GM23338 (cell line): ENCODE results near the gene PSD. TPM values are rescaled to one million over a fixed set of nuclear protein-coding genes. Genes with fewer than 3 reads are reported as not detected.

Experiments
- ATAC-seq: fragments of 200-7000 bp; cut with Tn5 transposase; 3 replicates; pipeline ENCODE4 v1.9.1; 2020
- DNase-seq: peaks from one replicate; pipeline ENCODE4 v3.0.0-alpha.2; 2015; ENCODE audit warnings: low spot score
- H2AFZ ChIP-seq: fragments of 200-600 bp; sonication (generic); 2 replicates; pipeline ENCODE4 v1.8.0; 2016; ENCODE audit warnings: antibody characterized with exemption, mild to moderate bottlenecking, moderate library complexity
- H3F3A ChIP-seq: fragments of 200-600 bp; sonication (generic); replicated peaks from 2 replicates; pipeline ENCODE4 v1.8.0; 2017; ENCODE audit warnings: antibody characterized with exemption, mixed run types, low read depth
- H3K27ac ChIP-seq: fragments of 200-600 bp; sonication (generic); 2 replicates; pipeline ENCODE4 v1.6.1; 2016; ENCODE audit warnings: low read depth
- H3K27me3 ChIP-seq: fragments of 200-600 bp; sonication (generic); 2 replicates; pipeline ENCODE4 v1.8.0; 2016; ENCODE audit warnings: mild to moderate bottlenecking, mixed run types, moderate library complexity; ENCODE audit not compliant: insufficient read depth
- H3K36me3 ChIP-seq: fragments of 200-600 bp; sonication (generic); 2 replicates; pipeline ENCODE4 v1.8.0; 2016; ENCODE audit warnings: mild to moderate bottlenecking; ENCODE audit not compliant: insufficient read depth
- H3K4me1 ChIP-seq: fragments of 200-600 bp; sonication (generic); 2 replicates; pipeline ENCODE4 v1.8.0; 2016; ENCODE audit warnings: mild to moderate bottlenecking, moderate library complexity; ENCODE audit not compliant: insufficient read depth
- H3K4me2 ChIP-seq: fragments of 200-600 bp; sonication (generic); 2 replicates; pipeline ENCODE4 v1.7.1; 2017; ENCODE audit warnings: mixed run types
- H3K4me3 ChIP-seq: fragments of 200-600 bp; sonication (generic); 2 replicates; pipeline ENCODE4 v1.6.1; 2016; ENCODE audit warnings: mixed run types
- H3K79me2 ChIP-seq: fragments of 200-600 bp; sonication (generic); replicated peaks from 2 replicates; pipeline ENCODE4 v1.8.0; 2017; ENCODE audit warnings: mild to moderate bottlenecking; ENCODE audit not compliant: insufficient read depth
- H3K9me2 ChIP-seq: fragments of 200-600 bp; sonication (generic); 2 replicates; pipeline ENCODE4 v1.8.0; 2017; ENCODE audit not compliant: insufficient read depth
- H4K20me1 ChIP-seq: fragments of 200-600 bp; sonication (generic); replicated peaks from 2 replicates; pipeline ENCODE4 v1.8.0; 2017; ENCODE audit warnings: mild to moderate bottlenecking; ENCODE audit not compliant: insufficient read depth
- H3K27ac Mint-ChIP-seq: 2 replicates; pipeline ENCODE4 v1.8.0; 2020; ENCODE audit warnings: inconsistent platforms, mild to moderate bottlenecking, moderate library complexity, mixed read lengths
- H3K27me3 Mint-ChIP-seq: 3 replicates; pipeline ENCODE4 v1.8.0; 2022; ENCODE audit warnings: low read depth, mild to moderate bottlenecking, moderate library complexity, mixed read lengths, inconsistent platforms; ENCODE audit not compliant: insufficient read depth, poor library complexity
- H3K36me3 Mint-ChIP-seq: 3 replicates; pipeline ENCODE4 v1.8.0; 2021; ENCODE audit warnings: low read depth, mild to moderate bottlenecking, inconsistent platforms, moderate library complexity, mixed read lengths
- H3K4me1 Mint-ChIP-seq: 3 replicates; pipeline ENCODE4 v1.8.0; 2020; ENCODE audit warnings: mild to moderate bottlenecking, inconsistent platforms, mixed read lengths
- H3K4me3 Mint-ChIP-seq: 3 replicates; pipeline ENCODE4 v1.8.0; 2021; ENCODE audit warnings: moderate library complexity, mild to moderate bottlenecking, inconsistent platforms, mixed read lengths
- H3K9me3 Mint-ChIP-seq: 3 replicates; pipeline ENCODE4 v1.8.0; 2020; ENCODE audit warnings: moderate library complexity, mild to moderate bottlenecking, inconsistent platforms, mixed read lengths
- CREB1 ChIP-seq: fragments of 250-450 bp; sonication (Bioruptor Pico); IDR thresholded peaks from 2 replicates; pipeline ENCODE4 v1.5.0; 2020; ENCODE audit warnings: low read depth, mild to moderate bottlenecking, moderate library complexity
- CTCF ChIP-seq, 2 experiments: fragments of 200-600 bp in 1 of 2; sonication (generic) in 1 of 2; conservative IDR thresholded peaks; 2 replicates each; pipeline versions ENCODE4 v1.5.1 to v1.6.1; 2016 to 2017; ENCODE audit warnings: antibody characterized with exemption in 2 of 2, low read depth in 2 of 2, mild to moderate bottlenecking in 2 of 2, moderate library complexity in 1 of 2
- ETS1 ChIP-seq: IDR thresholded peaks from 2 replicates; pipeline ENCODE4 v1.6.1; 2016; ENCODE audit warnings: antibody characterized with exemption
- EZH2 ChIP-seq: fragments of 200-600 bp; sonication (generic); IDR thresholded peaks from one replicate; pipeline ENCODE4 v1.8.0; 2017; ENCODE audit warnings: antibody characterized with exemption, mild to moderate bottlenecking, low read depth; ENCODE audit not compliant: unreplicated experiment
- EZH2phosphoT487 ChIP-seq: fragments of 200-600 bp; sonication (generic); IDR thresholded peaks from one replicate; pipeline ENCODE4 v1.8.1; 2018; ENCODE audit warnings: antibody characterized with exemption; ENCODE audit not compliant: unreplicated experiment
- JUNB ChIP-seq: IDR thresholded peaks from one replicate; pipeline ENCODE4 v1.6.1; 2016; ENCODE audit warnings: antibody characterized with exemption; ENCODE audit not compliant: unreplicated experiment
- NANOG ChIP-seq: IDR thresholded peaks from 2 replicates; pipeline ENCODE4 v1.6.1; 2016; ENCODE audit warnings: antibody characterized with exemption, borderline replicate concordance
- POLR2AphosphoS5 ChIP-seq: IDR thresholded peaks from 2 replicates; pipeline ENCODE4 v1.6.1; 2016; ENCODE audit warnings: antibody characterized with exemption, low read depth
- STAT1 ChIP-seq: IDR thresholded peaks from one replicate; pipeline ENCODE4 v1.6.1; 2016; ENCODE audit warnings: antibody characterized with exemption; ENCODE audit not compliant: unreplicated experiment
- ZNF114 ChIP-seq: fragments of 250-450 bp; sonication (Bioruptor Pico); IDR thresholded peaks from 2 replicates; pipeline ENCODE4 v1.5.0; 2020; ENCODE audit warnings: mild to moderate bottlenecking, moderate library complexity
- ZNF331 ChIP-seq: fragments of 250-450 bp; sonication (Bioruptor Pico); IDR thresholded peaks from 2 replicates; pipeline ENCODE4 v1.5.0; 2020; ENCODE audit warnings: low read depth, mild to moderate bottlenecking, moderate library complexity
- ZNF462 ChIP-seq: fragments of 250-450 bp; sonication (Bioruptor Pico); IDR thresholded peaks from 2 replicates; pipeline ENCODE4 v1.5.0; 2020; ENCODE audit warnings: mild to moderate bottlenecking, moderate library complexity
- polyA plus RNA-seq: library from polyadenylated mRNA; unstranded; fragments of >200 nt; fragmentation: Nextera tagmentation; extraction: Ambion mirVana; gene quantifications from 2 replicates; pipeline ENCODE4 v1.2.1, GENCODE V29; 2016
- total RNA-seq: library from RNA; depleted of rRNA; stranded (reverse); fragments of >200 nt; shearing (Covaris generic); gene quantifications from 2 replicates; pipeline ENCODE4 v1.2.3, GENCODE V29; 2014

Gene PSD
- total and polyA plus RNA-seq, 2 experiments from 2014 or later: 1.9 to 6.8 TPM

- TF ChIP-seq POLR2AphosphoS5: no peak
- TF ChIP-seq NANOG: no peak
- TF ChIP-seq EZH2: no peak
Observed at GRCh38 chr10:102407425-102408130, 11.0 kb downstream of the PSD start (continued).

GRCh38 chr10:102406815-102407214 lies 11.8 kb downstream of the PSD start:
- peaks cover 46% of the 10 kb centered on the region for H3K27me3 ChIP-seq
- H3K36me3 Mint-ChIP-seq: peaks cover 2% of the 10 kb centered on the region; the same call in 1 of the 3 replicates
- H2AFZ ChIP-seq: no peak overlapping the region
- H3K27ac Mint-ChIP-seq: no peak overlapping the region
- peaks cover 22% of the 10 kb centered on the region for H3K4me1 Mint-ChIP-seq
- peaks cover 16% of the 10 kb centered on the region for H3K4me1 ChIP-seq
- no peak for DNase-seq
- peaks cover 52% of the 10 kb centered on the region for H3K27me3 Mint-ChIP-seq
- no peak overlapping the region; the same call in 2 of the 3 replicates for H3K4me3 Mint-ChIP-seq
- no peaks in the 10 kb centered on the region for H3K9me3 Mint-ChIP-seq
- H3K79me2 ChIP-seq: no peaks in the 10 kb centered on the region
- no peak overlapping the region for H3K27ac ChIP-seq
- no peak for ATAC-seq
- no peaks in the 10 kb centered on the region for H3K36me3 ChIP-seq
- no peaks in the 10 kb centered on the region for H4K20me1 ChIP-seq
- no peak overlapping the region for H3K4me3 ChIP-seq
- H3K4me2 ChIP-seq: no peak overlapping the region
- H3K9me2 ChIP-seq: no peaks in the 10 kb centered on the region
- peaks cover 12% of the 10 kb centered on the region for H3F3A ChIP-seq
- TF ChIP-seq EZH2 (no peak), ZNF331 (CRISPR knock-in tag) (no peak), POLR2AphosphoS5 (no peak), JUNB (no peak), ZNF462 (no peak), ETS1 (no peak), EZH2phosphoT487 (no peak), CREB1 (CRISPR knock-in tag) (no peak), STAT1 (no peak), CTCF (conservative IDR thresholded peaks at IDR 0.05; ENCODE audit: low read depth in 2 of 2) (no peak), NANOG (no peak), ZNF114 (no peak)
